ENCODE results near the gene ADCYAP1R1. TPM values are rescaled to one million over a fixed set of nuclear protein-coding genes. Genes with fewer than 3 reads are reported as not detected.

Gene ADCYAP1R1
- total and polyA plus RNA-seq, 2 donors (not counting 1 experiment from before 2014, with no cell fraction given): not detected

DNA sequence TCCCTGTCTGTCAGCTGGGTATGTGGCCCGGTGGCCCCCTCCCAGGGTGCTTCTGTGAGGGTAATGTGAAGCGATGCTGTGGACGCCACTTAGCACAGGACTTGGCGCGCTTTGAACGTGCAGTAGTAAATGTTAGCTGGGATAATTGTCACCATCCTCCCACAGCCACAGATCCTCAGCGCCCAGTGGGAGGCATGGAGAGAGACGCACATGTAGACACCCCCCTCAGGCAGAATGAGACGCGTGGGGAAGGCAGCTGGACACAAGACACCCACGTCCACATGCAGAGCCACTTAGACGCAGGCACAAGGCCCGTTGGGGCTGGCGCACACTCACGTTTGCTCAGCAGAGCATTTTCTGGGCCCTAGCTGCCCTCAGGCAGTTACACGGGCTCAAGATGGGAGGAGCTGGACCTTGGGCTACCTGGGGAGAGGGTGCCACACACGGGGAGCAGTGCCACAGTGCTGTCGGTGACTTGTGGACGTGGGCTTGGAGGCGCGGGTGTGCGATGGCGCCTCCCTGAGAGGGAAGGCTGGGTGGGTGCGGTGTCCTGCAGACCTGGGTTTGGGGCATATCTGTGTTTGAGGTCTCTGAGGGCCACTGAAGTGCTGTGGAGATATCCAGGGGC lies 26.4 kb downstream of the ADCYAP1R1 start:
- H3K27me3 Mint-ChIP-seq: peaks cover 20% of the 10 kb centered on the region
- POLR2A ChIA-PET: no interaction called here
- Histone ChIP-seq H3K9ac (ENCODE audit: low read length) (no peak overlapping the region), H3K4me2 (replicated peaks; ENCODE audit: low read depth, low read length, poor library complexity, severe bottlenecking) (no peak overlapping the region), H3K79me2 (ENCODE audit: control insufficient read depth, insufficient read depth, low read length) (no peaks in the 10 kb centered on the region), H3K4me1 (ENCODE audit: control insufficient read depth in 2 of 2, insufficient read depth in 2 of 2, low read length in 2 of 2) (no peaks in the 10 kb centered on the region), H4K20me1 (ENCODE audit: control insufficient read depth, insufficient read depth, low read length, poor library complexity, severe bottlenecking) (no peaks in the 10 kb centered on the region), H3K9me3 (ENCODE audit: control extremely low read depth in 1 of 3, control insufficient read depth in 2 of 3, insufficient read depth in 1 of 3, low read length in 2 of 3) (peaks cover 0 to 13% (median 0%) of the 10 kb centered on the region in 3 donors), H3K36me3 (replicated peaks in 1 of 2; ENCODE audit: control extremely low read depth in 1 of 2, control insufficient read depth in 1 of 2, extremely low read depth in 1 of 2, insufficient read depth in 2 of 2, low read length in 1 of 2) (no peaks in the 10 kb centered on the region), H2AFZ (ENCODE audit: insufficient read depth, low read depth, low read length, poor library complexity, severe bottlenecking) (no peak overlapping the region), H3K27ac (ENCODE audit: low read length in 2 of 2) (no peak overlapping the region), H3K4me3 (ENCODE audit: control extremely low read depth in 1 of 5, extremely low read depth in 1 of 5, insufficient read depth in 1 of 5, low read depth in 2 of 5, low read length in 4 of 5) (no peak overlapping the region), H3K27me3 (replicated peaks in 1 of 4; ENCODE audit: control extremely low read depth in 1 of 4, control insufficient read depth in 3 of 4, insufficient read depth in 4 of 4, low read length in 3 of 4) (peaks cover 0 to 6% (median 1%) of the 10 kb centered on the region in 4 experiments)
- ATAC-seq (ENCODE audit: low read depth) (no peak), DNase-seq (no peak)
- 93% methylated on average over 20 of the region's 24 CpGs for WGBS (ENCODE audit: insufficient coverage)
- no peaks in the 10 kb centered on the region for H3K9me3 Mint-ChIP-seq (ENCODE audit: insufficient read depth)
- intact Hi-C loops (cut with micrococcal nuclease): no loop called here
- no peak overlapping the region for H3K27ac Mint-ChIP-seq
- H3K4me1 Mint-ChIP-seq: no peaks in the 10 kb centered on the region
- CTCF ChIA-PET: no interaction called here
- H3K4me3 Mint-ChIP-seq: no peak overlapping the region
- no peak for TF ChIP-seq EZH2 (IDR thresholded peaks at IDR 0.05; ENCODE audit: borderline replicate concordance, insufficient read depth, low read depth, low read length, poor library complexity, severe bottlenecking)

DNA sequence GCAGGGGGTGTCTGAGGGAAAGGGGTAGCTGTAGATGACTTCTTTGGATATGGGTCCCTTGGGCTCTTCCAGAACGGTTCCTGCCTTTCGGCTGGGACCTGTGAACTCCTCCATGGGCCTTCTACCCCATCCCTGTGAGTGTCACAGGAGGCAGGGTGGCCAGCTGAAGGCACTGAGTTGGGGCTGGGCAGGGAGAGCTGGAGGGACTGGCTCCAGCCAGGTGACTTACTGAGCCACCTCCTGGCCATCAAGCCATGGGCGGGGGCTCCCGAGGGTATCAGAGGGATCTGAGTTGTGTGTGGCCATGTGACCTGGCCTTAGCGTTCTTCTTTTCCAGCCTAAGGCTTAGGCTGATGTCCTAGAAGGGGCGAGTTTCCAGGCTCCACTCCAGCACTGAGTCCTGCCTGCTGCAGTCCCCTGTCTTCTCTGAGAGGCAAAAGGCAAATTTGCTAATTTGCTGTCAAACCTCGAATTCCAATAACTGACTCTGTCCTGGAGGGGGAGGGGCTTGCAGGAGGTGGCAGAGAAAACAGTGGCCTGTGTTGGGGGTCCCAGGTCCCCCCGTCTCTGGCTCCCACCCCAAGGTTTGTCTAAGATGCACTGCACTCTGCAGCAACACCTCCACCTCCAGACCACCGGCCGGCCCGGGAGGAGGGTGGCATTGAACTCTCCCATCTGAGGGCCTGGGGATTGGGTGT lies 27.2 kb downstream of the ADCYAP1R1 start:
- Histone ChIP-seq H3K27me3 (replicated peaks in 1 of 4; ENCODE audit: control extremely low read depth in 1 of 4, control insufficient read depth in 3 of 4, insufficient read depth in 4 of 4, low read length in 3 of 4) (peaks cover 0 to 6% (median 1%) of the 10 kb centered on the region in 4 experiments), H3K27ac (ENCODE audit: low read length in 2 of 2) (no peak overlapping the region), H3K79me2 (ENCODE audit: control insufficient read depth, insufficient read depth, low read length) (no peaks in the 10 kb centered on the region), H3K4me2 (replicated peaks; ENCODE audit: low read depth, low read length, poor library complexity, severe bottlenecking) (no peak overlapping the region), H3K9me3 (ENCODE audit: control extremely low read depth in 1 of 3, control insufficient read depth in 2 of 3, insufficient read depth in 1 of 3, low read length in 2 of 3) (peaks cover 0 to 13% (median 0%) of the 10 kb centered on the region in 3 donors), H4K20me1 (ENCODE audit: control insufficient read depth, insufficient read depth, low read length, poor library complexity, severe bottlenecking) (no peaks in the 10 kb centered on the region), H3K4me1 (ENCODE audit: control insufficient read depth in 2 of 2, insufficient read depth in 2 of 2, low read length in 2 of 2) (no peaks in the 10 kb centered on the region), H2AFZ (ENCODE audit: insufficient read depth, low read depth, low read length, poor library complexity, severe bottlenecking) (no peak overlapping the region), H3K36me3 (replicated peaks in 1 of 2; ENCODE audit: control extremely low read depth in 1 of 2, control insufficient read depth in 1 of 2, extremely low read depth in 1 of 2, insufficient read depth in 2 of 2, low read length in 1 of 2) (no peaks in the 10 kb centered on the region), H3K4me3 (ENCODE audit: control extremely low read depth in 1 of 5, extremely low read depth in 1 of 5, insufficient read depth in 1 of 5, low read depth in 2 of 5, low read length in 4 of 5) (no peak overlapping the region), H3K9ac (ENCODE audit: low read length) (no peak overlapping the region)
- intact Hi-C loops (cut with micrococcal nuclease): no loop called here
- ATAC-seq (ENCODE audit: low read depth) (no peak), DNase-seq (no peak)
- Mint-ChIP-seq H3K27ac (no peak overlapping the region), H3K4me3 (no peak overlapping the region), H3K9me3 (ENCODE audit: insufficient read depth) (no peaks in the 10 kb centered on the region), H3K4me1 (no peaks in the 10 kb centered on the region), H3K27me3 (peaks cover 20% of the 10 kb centered on the region)
- 67% methylated on average over 6 of the region's 11 CpGs for WGBS (ENCODE audit: insufficient coverage)
- ChIA-PET CTCF (no interaction called here), POLR2A (no interaction called here)
- TF ChIP-seq EZH2 (IDR thresholded peaks at IDR 0.05; ENCODE audit: borderline replicate concordance, insufficient read depth, low read depth, low read length, poor library complexity, severe bottlenecking): no peak
- TF ChIP-seq, protein P1, sequence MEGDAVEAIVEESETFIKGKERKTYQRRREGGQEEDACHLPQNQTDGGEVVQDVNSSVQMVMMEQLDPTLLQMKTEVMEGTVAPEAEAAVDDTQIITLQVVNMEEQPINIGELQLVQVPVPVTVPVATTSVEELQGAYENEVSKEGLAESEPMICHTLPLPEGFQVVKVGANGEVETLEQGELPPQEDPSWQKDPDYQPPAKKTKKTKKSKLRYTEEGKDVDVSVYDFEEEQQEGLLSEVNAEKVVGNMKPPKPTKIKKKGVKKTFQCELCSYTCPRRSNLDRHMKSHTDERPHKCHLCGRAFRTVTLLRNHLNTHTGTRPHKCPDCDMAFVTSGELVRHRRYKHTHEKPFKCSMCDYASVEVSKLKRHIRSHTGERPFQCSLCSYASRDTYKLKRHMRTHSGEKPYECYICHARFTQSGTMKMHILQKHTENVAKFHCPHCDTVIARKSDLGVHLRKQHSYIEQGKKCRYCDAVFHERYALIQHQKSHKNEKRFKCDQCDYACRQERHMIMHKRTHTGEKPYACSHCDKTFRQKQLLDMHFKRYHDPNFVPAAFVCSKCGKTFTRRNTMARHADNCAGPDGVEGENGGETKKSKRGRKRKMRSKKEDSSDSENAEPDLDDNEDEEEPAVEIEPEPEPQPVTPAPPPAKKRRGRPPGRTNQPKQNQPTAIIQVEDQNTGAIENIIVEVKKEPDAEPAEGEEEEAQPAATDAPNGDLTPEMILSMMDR (IDR thresholded peaks at IDR 0.05): no peak
